Iris pigment epithelial cell (primary cell): Measurements from ENCODE around the gene PRH2.

ENCODE experiments used
- DNase-seq: peaks from one replicate; pipeline ENCODE4 v3.0.0-alpha.2; 2011; ENCODE audit warnings: low read depth

PRH2 gene

GRCh38 chr12:10928746-10929286 lies at the start of gene PRH2:
Gene PRH2, plus strand, starts transcription at chr12:10929236. Its CDS starts 38 bp downstream, at chr12:10929274.
- no peak for DNase-seq

GRCh38 chr12:10884086-10884725 lies 44.8 kb upstream of the PRH2 start, which contains the start of gene PRH1:
Gene PRH1, minus strand, starts transcription at chr12:10884255. Its CDS starts 38 bp downstream, at chr12:10884217.
- DNase-seq, result no peak

- no peak for DNase-seq
Observed at GRCh38 chr12:10889226-10889625, 39.8 kb upstream of the PRH2 start.

- no peak for DNase-seq
Observed at GRCh38 chr12:10891937-10892336, 37.1 kb upstream of the PRH2 start.

GRCh38 chr12:10896854-10897253 lies 32.2 kb upstream of the PRH2 start:
- DNase-seq, result no peak

GRCh38 chr12:10900530-10900929 lies 28.5 kb upstream of the PRH2 start:
- no peak for DNase-seq

- no peak for DNase-seq
Observed at GRCh38 chr12:10900972-10901371, 28.1 kb upstream of the PRH2 start.

- peak; percentile 34 for DNase-seq
Observed at GRCh38 chr12:10901427-10901826, 27.6 kb upstream of the PRH2 start.

GRCh38 chr12:10904686-10905085 lies 24.4 kb upstream of the PRH2 start:
- DNase-seq, result no peak

GRCh38 chr12:10909462-10909861 lies 19.6 kb upstream of the PRH2 start, which contains the start of gene TAS2R13:
Gene TAS2R13, minus strand, starts transcription at chr12:10909562. Its CDS starts 264 bp downstream, at chr12:10909298.
- no peak for DNase-seq

GRCh38 chr12:10910380-10910779 lies 18.7 kb upstream of the PRH2 start:
- DNase-seq, result no peak

- no peak for DNase-seq
Observed at GRCh38 chr12:10919809-10920208, 9.2 kb upstream of the PRH2 start.

- DNase-seq, result no peak
Observed at GRCh38 chr12:10926269-10926668, 2.8 kb upstream of the PRH2 start.

GRCh38 chr12:10936506-10936905 lies 7.5 kb downstream of the PRH2 start:
- no peak for DNase-seq

GRCh38 chr12:10939163-10939562 lies 10.1 kb downstream of the PRH2 start, which contains the start of gene TAS2R14:
Gene TAS2R14, minus strand, starts transcription at chr12:10939263. Its CDS starts 56 bp downstream, at chr12:10939207.
- DNase-seq, result no peak

- peak; percentile 94 for DNase-seq
Observed at GRCh38 chr12:10940389-10940788, 11.4 kb downstream of the PRH2 start.

GRCh38 chr12:10941369-10941768 lies 12.3 kb downstream of the PRH2 start:
- DNase-seq, result no peak

- no peak for DNase-seq
Observed at GRCh38 chr12:10941916-10942607, 13.0 kb downstream of the PRH2 start.

GRCh38 chr12:10943167-10943566 lies 14.1 kb downstream of the PRH2 start:
- no peak for DNase-seq

GRCh38 chr12:10952645-10953044 lies 23.6 kb downstream of the PRH2 start:
- no peak for DNase-seq

GRCh38 chr12:10956085-10956484 lies 27.0 kb downstream of the PRH2 start:
- no peak for DNase-seq

- DNase-seq, result peak; percentile 39
Observed at GRCh38 chr12:10957741-10958140, 28.7 kb downstream of the PRH2 start.

GRCh38 chr12:10959804-10960203 lies 30.8 kb downstream of the PRH2 start:
- DNase-seq, result no peak
